ENCODE results near the gene PMPCA.

GRCh38 chr9:136368190-136368589 is 42.3 kb upstream of the PMPCA start:
- TF ChIP-seq EP300 (IDR thresholded peaks at IDR 0.05) (no peak), POLR2AphosphoS5 (IDR thresholded peaks at IDR 0.05) (no peak), CTCF (IDR thresholded peaks at IDR 0.05) (no peak)

Measured in gastroesophageal sphincter (tissue), 3 donors.